Prostate gland (tissue), 2 donors: ENCODE results near the gene FAM184B. TPM values are rescaled to one million over a fixed set of nuclear protein-coding genes. Genes with fewer than 3 reads are reported as not detected.

Experiments
- DNase-seq: peaks from one replicate; pipeline ENCODE4 v3.0.0-alpha.2; 2019; ENCODE audit warnings: low spot score
- H3K27ac ChIP-seq, 2 donors: fragments of 200-600 bp; sonication (generic); 2 replicates each; pipeline ENCODE4 v1.5.1; 2017 to 2019
- H3K27me3 ChIP-seq: fragments of 200-600 bp; sonication (generic); replicated peaks from 2 replicates; pipeline ENCODE4 v1.5.1; 2019; ENCODE audit not compliant: insufficient read depth
- H3K36me3 ChIP-seq, 2 donors: fragments of 200-600 bp; sonication (generic); 1 replicate in 1 of 2; 2 replicates in 1 of 2; pipeline versions ENCODE4 v1.5.1 to v1.8.1; 2017 to 2019
- H3K4me1 ChIP-seq: fragments of 200-600 bp; sonication (generic); replicated peaks from 2 replicates; pipeline ENCODE4 v1.5.1; 2019
- H3K4me3 ChIP-seq, 2 donors: fragments of 200-600 bp; sonication (generic); 2 replicates each; pipeline ENCODE4 v1.5.1; 2017 to 2019
- H3K9me3 ChIP-seq: fragments of 200-600 bp; sonication (generic); 2 replicates; pipeline ENCODE4 v1.5.1; 2017
- CTCF ChIP-seq, 4 experiments: fragments of 200-600 bp in 2 of 4; fragments of 450-650 bp in 2 of 4; sonication (generic) in 2 of 4; IDR thresholded peaks; 1 replicate in 3 of 4; 2 replicates in 1 of 4; pipeline ENCODE4 v1.5.1; 2016 to 2019; ENCODE audit warnings: antibody characterized with exemption in 4 of 4, mild to moderate bottlenecking in 2 of 4, moderate library complexity in 2 of 4
- POLR2A ChIP-seq: fragments of 450-650 bp; IDR thresholded peaks from one replicate; pipeline ENCODE4 v1.6.1; 2016; ENCODE audit warnings: antibody characterized with exemption, mild to moderate bottlenecking
- POLR2AphosphoS5 ChIP-seq: sonication (generic); formaldehyde crosslinking; IDR thresholded peaks from one replicate; pipeline ENCODE4 v1.6.1; 2017; ENCODE audit warnings: antibody characterized with exemption
- WGBS: methylation state at CpG from one replicate; pipeline ENCODE4 v1.1.5; 2018; 5-methylcytosine and 5-hydroxymethylcytosine counted together
- intact Hi-C: fragments of 100-400 bp; cut with DNase I; formaldehyde crosslinking; loops from one replicate; pipeline ENCODE4 v1.14.2; 2022
- total RNA-seq, 2 donors: library from RNA; depleted of rRNA; stranded (reverse); fragments of >200 nt; gene quantifications; one replicate each; pipeline ENCODE4 v1.1.0, GENCODE V29; 2016

The FAM184B gene
- total RNA-seq, 2 donors from 2014 or later, result 0.09 to 0.34 TPM

GRCh38 chr4:17809667-17810066 is 28.2 kb upstream of the FAM184B start:
- no peak for TF ChIP-seq CTCF (IDR thresholded peaks at IDR 0.05)
- no peak for TF ChIP-seq POLR2A
- no peak for TF ChIP-seq POLR2AphosphoS5
- DNase-seq, result no peak
- H3K4me1 ChIP-seq, result peaks cover 8% of the 10 kb centered on the region
- H3K4me3 ChIP-seq, result peak overlapping the region; percentile 59 to 81
- peak overlapping the region; percentile 89 to 93 for H3K27ac ChIP-seq
- no peaks in the 10 kb centered on the region for H3K27me3 ChIP-seq
- intact Hi-C loops, result loop anchor here (2.0 to 10.0 kb wide), 3 partner anchors 213 to 255 kb away; partner anchors contain the start of gene LAP3
- H3K9me3 ChIP-seq, result no peaks in the 10 kb centered on the region
- no peaks in the 10 kb centered on the region for H3K36me3 ChIP-seq
- 2% methylated on average over 7 of the region's 7 CpGs for whole genome bisulfite sequencing

- no peak overlapping the region for H3K4me3 ChIP-seq
- no peak for TF ChIP-seq CTCF (IDR thresholded peaks at IDR 0.05)
- no peak for TF ChIP-seq POLR2A
- TF ChIP-seq POLR2AphosphoS5, result no peak
- H3K4me1 ChIP-seq, result peaks cover 8% of the 10 kb centered on the region
- no peak for DNase-seq
- intact Hi-C loops, result loop anchor here (10.0 kb wide), 1 partner anchor 253 kb away; no protein-coding TSS in a partner anchor
- 44% methylated on average over 6 of the region's 6 CpGs for WGBS
- no peaks in the 10 kb centered on the region for H3K27me3 ChIP-seq
- no peaks in the 10 kb centered on the region for H3K9me3 ChIP-seq
- H3K27ac ChIP-seq, result no peak overlapping the region
- peaks cover 4 to 5% of the 10 kb centered on the region in 2 donors for H3K36me3 ChIP-seq
Measured at GRCh38 chr4:17807446-17807845, 26.0 kb upstream of the FAM184B start.

- Histone ChIP-seq H3K36me3 (peaks cover 4 to 5% of the 10 kb centered on the region in 2 donors), H3K27me3 (no peaks in the 10 kb centered on the region), H3K27ac (no peak overlapping the region), H3K9me3 (no peaks in the 10 kb centered on the region), H3K4me1 (peaks cover 5% of the 10 kb centered on the region), H3K4me3 (no peak overlapping the region)
- TF ChIP-seq CTCF (IDR thresholded peaks at IDR 0.05), result no peak
- no peak for TF ChIP-seq POLR2AphosphoS5
- TF ChIP-seq POLR2A, result no peak
- DNase-seq, result no peak
- intact Hi-C loops, result loop anchor here (10.0 kb wide), 1 partner anchor 251 kb away; no protein-coding TSS in a partner anchor
- 97% methylated on average over 3 of the region's 3 CpGs for WGBS
Measured at GRCh38 chr4:17805580-17806155, 24.2 kb upstream of the FAM184B start.

- Histone ChIP-seq H3K9me3 (no peaks in the 10 kb centered on the region), H3K36me3 (no peaks in the 10 kb centered on the region), H3K27me3 (no peaks in the 10 kb centered on the region), H3K4me1 (no peaks in the 10 kb centered on the region), H3K4me3 (no peak overlapping the region), H3K27ac (no peak overlapping the region)
- 91% methylated on average over 1 of the region's 1 CpG for WGBS
- intact Hi-C loops, result no loop called here
- no peak for DNase-seq
- TF ChIP-seq POLR2A (no peak), CTCF (IDR thresholded peaks at IDR 0.05) (no peak)
Measured at GRCh38 chr4:17797808-17798207, 16.4 kb upstream of the FAM184B start.

GRCh38 chr4:17794730-17795129 is 13.3 kb upstream of the FAM184B start:
- Histone ChIP-seq H3K4me1 (no peaks in the 10 kb centered on the region), H3K9me3 (no peaks in the 10 kb centered on the region), H3K36me3 (no peaks in the 10 kb centered on the region), H3K27ac (no peak overlapping the region), H3K27me3 (no peaks in the 10 kb centered on the region), H3K4me3 (no peak overlapping the region)
- 71% methylated on average over 1 of the region's 1 CpG for WGBS
- DNase-seq, result no peak
- TF ChIP-seq POLR2A (no peak), POLR2AphosphoS5 (no peak)
- intact Hi-C loops, result no loop called here
